Measurements from ENCODE around the gene UBTF.

DNA sequence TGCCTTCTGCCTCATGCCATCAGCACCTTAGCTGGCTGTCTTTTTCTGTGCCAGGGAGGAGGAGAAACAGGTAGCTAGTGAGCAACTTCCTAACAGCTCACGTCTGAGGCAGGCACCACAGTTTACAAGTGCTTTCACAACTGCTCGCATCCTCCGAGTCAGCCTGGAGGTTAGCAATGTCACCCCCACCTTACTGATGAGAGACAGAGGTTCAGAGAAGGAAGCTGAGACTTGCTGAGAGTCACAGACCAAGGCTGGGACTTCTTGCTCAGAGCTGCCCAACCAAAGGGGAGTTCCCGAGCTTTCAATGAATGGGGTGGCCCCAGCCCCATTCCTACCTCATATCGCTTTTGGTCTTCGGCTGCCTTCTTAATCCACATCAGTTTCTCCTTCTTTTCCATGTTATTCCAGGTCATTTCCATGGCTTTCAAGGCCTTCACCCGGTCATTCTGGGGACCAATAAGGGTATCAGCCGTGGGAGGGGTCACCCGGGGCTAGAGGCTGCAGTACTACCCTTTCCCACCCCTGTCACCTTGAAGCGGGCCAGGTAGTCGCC lies 9.6 kb downstream of the UBTF start:
- TF ChIP-seq, protein P1, sequence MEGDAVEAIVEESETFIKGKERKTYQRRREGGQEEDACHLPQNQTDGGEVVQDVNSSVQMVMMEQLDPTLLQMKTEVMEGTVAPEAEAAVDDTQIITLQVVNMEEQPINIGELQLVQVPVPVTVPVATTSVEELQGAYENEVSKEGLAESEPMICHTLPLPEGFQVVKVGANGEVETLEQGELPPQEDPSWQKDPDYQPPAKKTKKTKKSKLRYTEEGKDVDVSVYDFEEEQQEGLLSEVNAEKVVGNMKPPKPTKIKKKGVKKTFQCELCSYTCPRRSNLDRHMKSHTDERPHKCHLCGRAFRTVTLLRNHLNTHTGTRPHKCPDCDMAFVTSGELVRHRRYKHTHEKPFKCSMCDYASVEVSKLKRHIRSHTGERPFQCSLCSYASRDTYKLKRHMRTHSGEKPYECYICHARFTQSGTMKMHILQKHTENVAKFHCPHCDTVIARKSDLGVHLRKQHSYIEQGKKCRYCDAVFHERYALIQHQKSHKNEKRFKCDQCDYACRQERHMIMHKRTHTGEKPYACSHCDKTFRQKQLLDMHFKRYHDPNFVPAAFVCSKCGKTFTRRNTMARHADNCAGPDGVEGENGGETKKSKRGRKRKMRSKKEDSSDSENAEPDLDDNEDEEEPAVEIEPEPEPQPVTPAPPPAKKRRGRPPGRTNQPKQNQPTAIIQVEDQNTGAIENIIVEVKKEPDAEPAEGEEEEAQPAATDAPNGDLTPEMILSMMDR (IDR thresholded peaks at IDR 0.05): no peak
- TF ChIP-seq, protein P2, sequence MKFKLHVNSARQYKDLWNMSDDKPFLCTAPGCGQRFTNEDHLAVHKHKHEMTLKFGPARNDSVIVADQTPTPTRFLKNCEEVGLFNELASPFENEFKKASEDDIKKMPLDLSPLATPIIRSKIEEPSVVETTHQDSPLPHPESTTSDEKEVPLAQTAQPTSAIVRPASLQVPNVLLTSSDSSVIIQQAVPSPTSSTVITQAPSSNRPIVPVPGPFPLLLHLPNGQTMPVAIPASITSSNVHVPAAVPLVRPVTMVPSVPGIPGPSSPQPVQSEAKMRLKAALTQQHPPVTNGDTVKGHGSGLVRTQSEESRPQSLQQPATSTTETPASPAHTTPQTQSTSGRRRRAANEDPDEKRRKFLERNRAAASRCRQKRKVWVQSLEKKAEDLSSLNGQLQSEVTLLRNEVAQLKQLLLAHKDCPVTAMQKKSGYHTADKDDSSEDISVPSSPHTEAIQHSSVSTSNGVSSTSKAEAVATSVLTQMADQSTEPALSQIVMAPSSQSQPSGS (CRISPR knock-in tag; IDR thresholded peaks at IDR 0.05; ENCODE audit: borderline replicate concordance, low read depth): no peak
- TF ChIP-seq TCF7 (CRISPR knock-in tag; IDR thresholded peaks at IDR 0.05; ENCODE audit: low read depth): no peak
- TF ChIP-seq, protein P3, sequence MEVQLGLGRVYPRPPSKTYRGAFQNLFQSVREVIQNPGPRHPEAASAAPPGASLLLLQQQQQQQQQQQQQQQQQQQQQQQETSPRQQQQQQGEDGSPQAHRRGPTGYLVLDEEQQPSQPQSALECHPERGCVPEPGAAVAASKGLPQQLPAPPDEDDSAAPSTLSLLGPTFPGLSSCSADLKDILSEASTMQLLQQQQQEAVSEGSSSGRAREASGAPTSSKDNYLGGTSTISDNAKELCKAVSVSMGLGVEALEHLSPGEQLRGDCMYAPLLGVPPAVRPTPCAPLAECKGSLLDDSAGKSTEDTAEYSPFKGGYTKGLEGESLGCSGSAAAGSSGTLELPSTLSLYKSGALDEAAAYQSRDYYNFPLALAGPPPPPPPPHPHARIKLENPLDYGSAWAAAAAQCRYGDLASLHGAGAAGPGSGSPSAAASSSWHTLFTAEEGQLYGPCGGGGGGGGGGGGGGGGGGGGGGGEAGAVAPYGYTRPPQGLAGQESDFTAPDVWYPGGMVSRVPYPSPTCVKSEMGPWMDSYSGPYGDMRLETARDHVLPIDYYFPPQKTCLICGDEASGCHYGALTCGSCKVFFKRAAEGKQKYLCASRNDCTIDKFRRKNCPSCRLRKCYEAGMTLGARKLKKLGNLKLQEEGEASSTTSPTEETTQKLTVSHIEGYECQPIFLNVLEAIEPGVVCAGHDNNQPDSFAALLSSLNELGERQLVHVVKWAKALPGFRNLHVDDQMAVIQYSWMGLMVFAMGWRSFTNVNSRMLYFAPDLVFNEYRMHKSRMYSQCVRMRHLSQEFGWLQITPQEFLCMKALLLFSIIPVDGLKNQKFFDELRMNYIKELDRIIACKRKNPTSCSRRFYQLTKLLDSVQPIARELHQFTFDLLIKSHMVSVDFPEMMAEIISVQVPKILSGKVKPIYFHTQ (CRISPR knock-in tag; IDR thresholded peaks at IDR 0.05): no peak
- TF ChIP-seq, protein P4, sequence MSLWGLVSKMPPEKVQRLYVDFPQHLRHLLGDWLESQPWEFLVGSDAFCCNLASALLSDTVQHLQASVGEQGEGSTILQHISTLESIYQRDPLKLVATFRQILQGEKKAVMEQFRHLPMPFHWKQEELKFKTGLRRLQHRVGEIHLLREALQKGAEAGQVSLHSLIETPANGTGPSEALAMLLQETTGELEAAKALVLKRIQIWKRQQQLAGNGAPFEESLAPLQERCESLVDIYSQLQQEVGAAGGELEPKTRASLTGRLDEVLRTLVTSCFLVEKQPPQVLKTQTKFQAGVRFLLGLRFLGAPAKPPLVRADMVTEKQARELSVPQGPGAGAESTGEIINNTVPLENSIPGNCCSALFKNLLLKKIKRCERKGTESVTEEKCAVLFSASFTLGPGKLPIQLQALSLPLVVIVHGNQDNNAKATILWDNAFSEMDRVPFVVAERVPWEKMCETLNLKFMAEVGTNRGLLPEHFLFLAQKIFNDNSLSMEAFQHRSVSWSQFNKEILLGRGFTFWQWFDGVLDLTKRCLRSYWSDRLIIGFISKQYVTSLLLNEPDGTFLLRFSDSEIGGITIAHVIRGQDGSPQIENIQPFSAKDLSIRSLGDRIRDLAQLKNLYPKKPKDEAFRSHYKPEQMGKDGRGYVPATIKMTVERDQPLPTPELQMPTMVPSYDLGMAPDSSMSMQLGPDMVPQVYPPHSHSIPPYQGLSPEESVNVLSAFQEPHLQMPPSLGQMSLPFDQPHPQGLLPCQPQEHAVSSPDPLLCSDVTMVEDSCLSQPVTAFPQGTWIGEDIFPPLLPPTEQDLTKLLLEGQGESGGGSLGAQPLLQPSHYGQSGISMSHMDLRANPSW (CRISPR knock-in tag; conservative IDR thresholded peaks at IDR 0.05; ENCODE audit: low read depth): no peak
- TF ChIP-seq ESRRA (CRISPR knock-in tag; IDR thresholded peaks at IDR 0.05; ENCODE audit: borderline replicate concordance): no peak
- no peak for TF ChIP-seq SP1 (CRISPR knock-in tag; conservative IDR thresholded peaks at IDR 0.05)
